Lower leg skin (tissue), 3 donors: ENCODE data around the gene CTNNA2.

ENCODE experiments used
- POLR2A ChIP-seq, 2 donors: fragments of 450-650 bp; IDR thresholded peaks; one replicate each; pipeline ENCODE4 v1.6.1; 2016 to 2017; ENCODE audit warnings: antibody characterized with exemption in 2 of 2, mild to moderate bottlenecking in 1 of 2, moderate library complexity in 1 of 2
- TF ChIP-seq, protein P1 (sequence below), 3 donors: fragments of 450-650 bp; IDR thresholded peaks; one replicate each; pipeline ENCODE4 v1.5.1; 2016; ENCODE audit warnings: antibody characterized with exemption in 3 of 3, mild to moderate bottlenecking in 3 of 3, moderate library complexity in 2 of 3

DNA sequence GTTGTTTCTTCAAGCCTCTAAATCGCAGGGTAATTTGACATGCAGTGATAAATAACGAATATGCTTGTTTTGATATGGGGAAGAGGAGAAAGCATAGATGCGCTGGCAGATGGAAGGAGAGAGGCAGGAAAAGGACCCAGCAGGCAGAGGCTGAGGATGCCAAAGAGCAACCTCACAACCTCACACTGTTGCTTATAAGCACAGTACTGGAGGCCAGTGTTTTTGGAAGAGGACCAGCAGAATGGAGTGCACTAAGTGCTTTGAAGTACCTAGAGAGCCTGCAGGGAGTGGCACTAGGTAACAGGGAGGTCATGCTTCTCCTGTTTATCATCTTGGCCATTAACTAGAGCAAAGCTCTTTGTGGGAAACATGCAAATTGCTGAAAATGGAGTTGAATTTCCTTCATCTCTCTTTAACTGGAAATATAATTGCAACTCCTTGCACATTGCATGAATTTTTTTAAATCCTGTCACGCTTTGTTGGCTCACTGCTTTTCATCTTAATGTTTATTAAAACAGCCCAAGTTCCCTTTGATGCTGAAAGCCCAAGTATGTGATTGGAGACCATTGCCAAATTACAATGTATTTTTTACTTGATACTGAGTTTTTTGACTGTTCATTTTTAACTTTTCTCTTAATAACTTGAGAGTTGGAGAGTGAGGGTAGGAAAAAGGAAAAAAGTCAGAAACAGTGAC is 555.3 kb downstream of the CTNNA2 start:
- TF ChIP-seq, protein P1, sequence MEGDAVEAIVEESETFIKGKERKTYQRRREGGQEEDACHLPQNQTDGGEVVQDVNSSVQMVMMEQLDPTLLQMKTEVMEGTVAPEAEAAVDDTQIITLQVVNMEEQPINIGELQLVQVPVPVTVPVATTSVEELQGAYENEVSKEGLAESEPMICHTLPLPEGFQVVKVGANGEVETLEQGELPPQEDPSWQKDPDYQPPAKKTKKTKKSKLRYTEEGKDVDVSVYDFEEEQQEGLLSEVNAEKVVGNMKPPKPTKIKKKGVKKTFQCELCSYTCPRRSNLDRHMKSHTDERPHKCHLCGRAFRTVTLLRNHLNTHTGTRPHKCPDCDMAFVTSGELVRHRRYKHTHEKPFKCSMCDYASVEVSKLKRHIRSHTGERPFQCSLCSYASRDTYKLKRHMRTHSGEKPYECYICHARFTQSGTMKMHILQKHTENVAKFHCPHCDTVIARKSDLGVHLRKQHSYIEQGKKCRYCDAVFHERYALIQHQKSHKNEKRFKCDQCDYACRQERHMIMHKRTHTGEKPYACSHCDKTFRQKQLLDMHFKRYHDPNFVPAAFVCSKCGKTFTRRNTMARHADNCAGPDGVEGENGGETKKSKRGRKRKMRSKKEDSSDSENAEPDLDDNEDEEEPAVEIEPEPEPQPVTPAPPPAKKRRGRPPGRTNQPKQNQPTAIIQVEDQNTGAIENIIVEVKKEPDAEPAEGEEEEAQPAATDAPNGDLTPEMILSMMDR (IDR thresholded peaks at IDR 0.05) = no peak
- no peak for TF ChIP-seq POLR2A (IDR thresholded peaks at IDR 0.05)
